HG03066 (cell line): ENCODE results near the gene DBN1.

Experiments
- ATAC-seq: cut with Tn5 transposase; IDR thresholded peaks from one replicate; pipeline ENCODE4 v1.9.1; 2021; ENCODE audit warnings: low read depth; ENCODE audit not compliant: unreplicated experiment

Gene DBN1

DNA sequence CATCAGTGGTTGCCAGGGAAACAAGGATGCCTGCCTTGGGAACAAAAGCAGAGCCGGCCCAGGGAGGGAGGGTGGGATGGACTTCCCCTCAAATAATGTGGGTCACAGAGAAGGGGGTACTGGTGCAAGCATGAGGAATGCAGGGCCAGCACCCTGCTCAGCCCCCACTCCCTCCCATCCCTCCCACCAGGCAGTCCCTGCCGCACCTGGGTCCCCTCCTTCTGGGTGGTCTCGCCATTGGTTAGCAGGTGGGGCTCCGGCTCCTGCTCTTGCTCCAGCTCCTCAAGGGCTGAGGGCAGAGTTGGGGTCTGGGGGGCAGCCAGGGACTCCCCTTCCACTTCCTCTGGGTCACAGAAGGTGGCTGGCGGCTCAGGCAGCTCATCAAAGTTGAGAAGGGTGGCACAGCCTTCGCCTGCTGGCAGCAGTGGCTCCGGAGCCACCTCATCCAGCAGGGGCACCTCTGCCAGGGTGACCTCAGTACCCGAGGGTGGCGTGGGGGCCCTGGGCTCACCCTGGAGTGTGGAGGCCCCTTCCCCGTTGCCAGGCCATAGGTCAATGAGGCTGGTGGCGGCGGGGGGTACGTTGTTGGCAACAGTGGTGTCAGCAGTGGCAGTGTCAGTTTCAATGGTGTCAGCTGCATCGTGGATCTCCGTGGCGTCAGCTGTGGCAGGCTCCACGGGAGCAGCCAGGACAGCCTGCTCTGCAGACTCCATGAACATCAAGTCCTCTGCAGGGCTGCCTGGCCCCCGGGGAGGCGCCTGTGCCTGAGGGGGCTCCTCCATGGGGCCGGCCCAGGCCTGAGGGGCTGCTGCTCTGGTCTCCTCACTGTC, 15.4 kb downstream of the DBN1 start:
- ATAC-seq: no peak

DNA sequence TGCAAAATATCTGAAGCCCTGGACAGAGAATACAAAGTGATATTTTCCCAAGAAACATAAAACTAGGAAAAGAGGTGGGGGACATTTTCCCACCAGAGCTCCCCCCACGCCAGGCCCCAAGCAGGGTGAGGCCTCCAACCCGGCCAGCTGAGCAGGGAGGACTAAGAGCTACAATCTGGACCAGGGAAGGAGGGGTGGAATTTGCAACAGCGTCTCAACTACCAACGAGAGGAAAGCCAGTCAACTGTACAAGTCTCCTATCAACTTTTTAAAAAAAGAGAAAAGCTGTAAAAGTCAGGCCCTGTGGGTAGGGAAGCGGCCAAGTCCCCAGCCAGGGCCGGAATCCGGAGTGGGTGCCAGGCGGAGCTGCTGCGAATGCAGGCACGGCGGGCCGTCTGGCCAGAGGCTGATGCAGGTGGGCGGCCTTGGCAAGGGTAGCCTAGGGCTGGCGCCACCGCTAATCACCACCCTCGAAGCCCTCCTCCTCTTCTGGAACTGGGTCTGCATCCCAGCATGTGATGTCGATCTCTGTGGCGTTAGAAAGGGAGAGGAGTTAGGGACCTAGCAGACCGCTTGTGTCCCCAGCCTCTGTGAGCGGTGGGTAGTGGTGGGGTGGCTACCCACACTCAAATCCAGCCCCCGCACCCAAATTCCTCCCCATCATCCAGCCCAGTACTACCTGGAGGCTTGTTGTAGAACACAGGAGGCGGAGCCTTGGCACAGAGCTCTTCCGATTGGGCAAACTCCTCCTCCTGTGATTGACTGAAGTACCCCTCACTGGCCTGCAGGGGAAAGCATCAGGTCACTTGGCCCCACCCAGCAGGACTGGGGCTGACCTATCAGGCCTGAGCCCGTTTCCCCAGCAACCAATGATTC, 16.2 kb downstream of the DBN1 start:
- ATAC-seq: peak; percentile 45

DNA sequence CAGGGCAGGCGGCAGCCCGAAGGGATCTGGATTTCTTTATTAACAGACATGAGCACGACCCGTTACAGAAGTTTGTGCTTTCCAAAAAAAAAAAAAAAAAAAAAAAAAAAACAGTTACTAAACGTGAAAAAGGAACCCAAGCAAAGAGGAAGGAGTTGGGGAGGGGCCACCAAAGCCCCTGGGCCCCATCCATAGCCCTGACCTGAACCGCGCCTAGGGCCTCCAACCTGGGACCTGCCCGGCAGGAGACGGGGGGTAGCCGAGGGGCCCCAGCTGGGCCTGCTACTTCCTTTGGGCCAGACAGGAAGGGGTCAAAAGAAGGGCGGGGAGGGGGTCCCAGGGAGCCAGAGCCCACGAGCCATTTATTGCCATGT, 16.9 kb downstream of the DBN1 start:
- no peak for ATAC-seq

DNA sequence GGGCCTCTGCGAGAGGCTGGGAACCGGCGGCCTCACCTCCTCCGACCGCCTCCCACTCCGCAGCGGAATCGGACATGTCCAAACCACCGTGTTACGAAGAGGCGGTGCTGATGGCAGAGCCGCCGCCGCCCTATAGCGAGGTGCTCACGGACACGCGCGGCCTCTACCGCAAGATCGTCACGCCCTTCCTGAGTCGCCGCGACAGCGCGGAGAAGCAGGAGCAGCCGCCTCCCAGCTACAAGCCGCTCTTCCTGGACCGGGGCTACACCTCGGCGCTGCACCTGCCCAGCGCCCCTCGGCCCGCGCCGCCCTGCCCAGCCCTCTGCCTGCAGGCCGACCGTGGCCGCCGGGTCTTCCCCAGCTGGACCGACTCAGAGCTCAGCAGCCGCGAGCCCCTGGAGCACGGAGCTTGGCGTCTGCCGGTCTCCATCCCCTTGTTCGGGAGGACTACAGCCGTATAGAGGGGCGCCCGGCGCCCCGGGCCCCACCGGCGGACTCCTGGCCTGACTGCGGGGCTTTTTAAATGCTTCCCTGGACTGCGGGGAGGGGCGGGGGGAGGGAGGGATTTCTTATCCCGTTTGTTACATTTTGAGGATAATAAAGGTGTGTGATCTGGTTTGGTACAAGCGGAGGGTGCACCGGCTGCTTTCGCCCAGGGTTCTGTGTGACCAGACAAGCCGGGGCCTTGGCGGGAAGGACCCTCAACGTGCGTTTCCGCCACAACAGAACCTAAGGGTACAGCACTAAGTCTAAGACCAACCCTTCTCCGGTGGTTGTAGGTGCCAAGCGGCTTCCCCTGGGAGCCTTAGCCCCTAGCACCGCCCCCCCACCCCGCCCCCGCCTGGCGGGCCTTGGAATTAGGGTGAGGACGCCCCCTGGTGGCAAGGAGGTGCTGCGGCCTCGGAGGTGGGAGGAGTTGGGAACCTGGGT, 17.5 kb downstream of the DBN1 start:
- peak; percentile 18 for ATAC-seq

DNA sequence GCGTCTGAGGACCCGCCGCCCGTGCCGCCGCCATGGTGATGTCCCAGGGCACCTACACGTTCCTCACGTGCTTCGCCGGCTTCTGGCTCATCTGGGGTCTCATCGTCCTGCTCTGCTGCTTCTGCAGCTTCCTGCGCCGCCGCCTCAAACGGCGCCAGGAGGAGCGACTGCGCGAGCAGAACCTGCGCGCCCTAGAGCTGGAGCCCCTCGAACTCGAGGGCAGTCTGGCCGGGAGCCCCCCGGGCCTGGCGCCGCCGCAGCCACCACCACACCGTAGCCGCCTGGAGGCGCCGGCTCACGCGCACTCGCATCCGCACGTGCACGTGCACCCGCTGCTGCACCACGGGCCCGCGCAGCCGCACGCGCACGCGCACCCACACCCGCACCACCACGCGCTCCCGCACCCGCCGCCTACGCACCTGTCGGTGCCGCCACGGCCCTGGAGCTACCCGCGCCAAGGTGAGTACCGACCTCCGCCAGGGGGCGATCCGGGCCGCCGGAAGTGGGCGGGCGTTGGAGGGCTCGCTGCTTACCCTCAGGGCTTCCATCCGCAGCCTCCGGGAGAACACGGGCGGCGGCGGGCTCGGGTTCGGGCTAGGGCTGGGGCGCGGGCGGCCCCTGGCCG, 18.3 kb downstream of the DBN1 start:
- ATAC-seq: peak; percentile 46

DNA sequence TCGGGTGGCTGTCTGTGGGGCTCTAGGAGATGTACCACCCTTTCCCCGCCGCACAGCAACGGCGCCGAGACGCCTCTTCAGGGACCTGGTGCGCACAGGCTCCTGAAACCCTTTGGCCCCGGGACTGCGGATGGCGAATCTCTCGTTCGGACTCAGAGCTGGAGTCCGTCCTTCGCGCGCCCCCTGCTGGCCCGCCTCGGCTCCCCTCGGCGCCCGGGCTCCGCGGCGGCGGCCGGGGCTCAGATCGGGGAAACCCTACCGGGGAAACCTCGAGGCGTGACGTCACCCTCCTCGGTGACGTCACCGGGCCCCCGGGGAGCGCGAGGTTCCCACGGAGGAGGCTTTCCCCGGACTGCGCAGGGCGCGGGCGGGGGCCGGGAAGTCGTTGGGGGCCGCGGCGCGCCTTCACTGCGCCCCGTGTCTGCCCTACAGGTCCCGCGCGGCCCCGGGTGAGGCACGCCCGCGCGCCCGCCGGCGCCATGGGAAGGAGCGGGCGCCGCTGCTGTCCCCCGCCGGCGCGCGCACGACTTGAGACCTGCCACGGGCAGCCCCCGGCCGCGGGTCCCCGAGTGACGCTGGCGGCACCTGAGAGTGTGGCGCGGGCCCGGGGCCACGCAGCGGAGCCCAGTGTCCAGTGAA, 18.9 kb downstream of the DBN1 start:
- peak; percentile 45 for ATAC-seq

DNA sequence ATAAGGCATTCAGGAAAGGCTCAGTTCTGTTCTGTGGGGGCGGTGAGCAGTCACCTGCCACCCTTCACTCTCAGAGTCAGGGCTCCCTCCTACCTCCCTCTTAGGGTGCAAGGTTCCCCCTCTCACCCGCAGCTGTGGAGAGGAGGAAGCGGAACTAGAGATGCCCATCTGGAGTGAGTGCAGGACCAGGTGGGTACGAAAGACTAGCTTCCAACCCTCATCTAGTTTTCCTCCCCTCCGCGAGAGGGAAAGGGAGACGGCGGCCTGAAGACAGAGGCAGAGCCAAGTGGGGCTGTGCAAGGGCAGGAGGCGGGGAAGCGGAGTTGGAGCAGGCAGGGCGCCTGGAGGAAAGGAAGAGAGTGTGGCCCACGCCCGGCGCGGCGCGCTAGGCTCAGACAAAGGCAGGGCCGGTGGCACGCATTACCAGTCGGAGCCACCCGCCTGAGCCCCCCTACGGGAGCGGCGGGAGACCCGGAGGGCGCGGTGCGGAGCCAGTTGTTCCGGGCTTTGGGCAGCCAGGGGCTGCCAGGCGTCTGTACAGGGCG, 19.5 kb downstream of the DBN1 start:
- no peak for ATAC-seq

DNA sequence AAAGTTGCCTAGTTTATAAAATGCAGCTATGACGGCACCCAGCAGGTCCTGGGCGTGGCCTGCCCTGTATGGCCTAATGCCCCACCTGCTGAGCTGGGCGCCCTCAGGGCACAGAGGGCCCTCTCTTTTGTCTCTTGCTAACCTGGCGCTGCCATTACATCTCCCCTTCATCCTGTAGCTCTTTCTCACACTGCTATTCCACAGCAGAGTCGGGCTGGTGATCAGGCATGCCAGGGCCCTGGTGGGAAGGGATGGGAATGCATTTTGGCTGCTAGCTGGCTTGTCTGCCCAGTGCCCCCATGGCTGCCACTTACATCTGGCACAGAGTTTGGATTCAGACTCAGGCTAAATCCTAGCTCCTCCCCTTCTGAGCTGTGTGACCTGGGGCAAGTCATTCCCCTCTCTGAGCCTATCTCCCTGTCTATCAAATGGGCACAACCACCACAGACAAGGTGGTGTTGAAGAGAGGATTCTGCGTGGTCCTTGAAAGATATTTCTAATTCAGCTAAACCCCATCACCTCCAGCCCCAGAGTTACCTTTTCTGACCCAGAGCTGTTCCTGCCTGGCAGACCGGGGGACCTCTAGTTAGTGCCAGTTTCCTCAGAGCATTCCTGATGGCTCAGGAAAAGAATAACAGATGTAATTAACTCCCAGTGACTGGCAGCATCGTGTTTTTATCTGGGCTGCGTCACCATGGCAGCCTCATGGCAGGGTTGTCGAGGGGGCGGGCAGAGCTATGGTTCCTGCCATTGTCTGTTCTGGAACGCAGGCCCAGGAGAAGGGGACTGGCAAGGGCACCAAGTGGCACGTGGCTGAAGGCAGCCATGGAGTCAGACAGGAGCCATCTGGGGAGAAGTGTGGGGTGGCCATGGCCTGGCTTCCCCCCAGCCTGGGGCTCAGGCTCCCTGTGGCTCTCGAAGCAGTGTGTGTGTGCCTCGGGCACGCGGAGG, 20.5 kb downstream of the DBN1 start:
- ATAC-seq: no peak

DNA sequence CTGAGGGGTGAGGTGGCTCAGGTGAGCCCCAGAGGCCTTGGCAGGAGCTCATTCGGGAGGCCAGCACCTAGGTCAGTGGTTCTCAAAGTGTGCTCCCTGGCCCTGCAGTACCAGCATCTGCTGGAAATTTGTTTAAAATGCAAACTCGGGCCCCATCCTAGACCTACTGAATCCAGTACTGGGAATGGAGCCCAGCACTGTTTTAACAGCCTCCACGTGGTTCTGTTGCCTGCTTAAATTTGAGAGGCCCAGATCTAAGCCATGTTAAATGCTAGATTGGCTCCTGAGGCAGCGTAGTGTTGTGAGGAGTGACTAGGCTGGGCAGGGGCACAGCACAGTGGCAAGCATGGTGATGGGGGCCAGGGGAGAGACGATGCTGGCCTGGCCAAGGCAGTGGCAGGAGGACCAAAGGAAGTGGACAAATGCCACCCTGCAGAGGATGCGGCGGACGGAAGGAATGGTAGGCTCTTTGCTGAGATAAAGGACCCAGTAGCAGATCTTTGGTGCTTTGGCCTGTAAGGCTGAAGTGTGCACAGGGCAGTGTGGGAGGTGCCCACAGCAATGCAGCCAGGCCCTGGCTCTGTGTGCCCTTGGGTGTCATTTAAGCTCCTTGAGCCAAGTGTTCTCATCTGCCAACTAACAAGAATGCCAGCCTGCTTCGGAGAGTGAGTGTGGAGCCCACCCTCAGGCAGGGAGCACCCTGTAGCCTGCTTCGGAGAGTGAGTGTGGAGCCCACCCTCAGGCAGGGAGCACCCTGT, 22.6 kb downstream of the DBN1 start:
- ATAC-seq: no peak

DNA sequence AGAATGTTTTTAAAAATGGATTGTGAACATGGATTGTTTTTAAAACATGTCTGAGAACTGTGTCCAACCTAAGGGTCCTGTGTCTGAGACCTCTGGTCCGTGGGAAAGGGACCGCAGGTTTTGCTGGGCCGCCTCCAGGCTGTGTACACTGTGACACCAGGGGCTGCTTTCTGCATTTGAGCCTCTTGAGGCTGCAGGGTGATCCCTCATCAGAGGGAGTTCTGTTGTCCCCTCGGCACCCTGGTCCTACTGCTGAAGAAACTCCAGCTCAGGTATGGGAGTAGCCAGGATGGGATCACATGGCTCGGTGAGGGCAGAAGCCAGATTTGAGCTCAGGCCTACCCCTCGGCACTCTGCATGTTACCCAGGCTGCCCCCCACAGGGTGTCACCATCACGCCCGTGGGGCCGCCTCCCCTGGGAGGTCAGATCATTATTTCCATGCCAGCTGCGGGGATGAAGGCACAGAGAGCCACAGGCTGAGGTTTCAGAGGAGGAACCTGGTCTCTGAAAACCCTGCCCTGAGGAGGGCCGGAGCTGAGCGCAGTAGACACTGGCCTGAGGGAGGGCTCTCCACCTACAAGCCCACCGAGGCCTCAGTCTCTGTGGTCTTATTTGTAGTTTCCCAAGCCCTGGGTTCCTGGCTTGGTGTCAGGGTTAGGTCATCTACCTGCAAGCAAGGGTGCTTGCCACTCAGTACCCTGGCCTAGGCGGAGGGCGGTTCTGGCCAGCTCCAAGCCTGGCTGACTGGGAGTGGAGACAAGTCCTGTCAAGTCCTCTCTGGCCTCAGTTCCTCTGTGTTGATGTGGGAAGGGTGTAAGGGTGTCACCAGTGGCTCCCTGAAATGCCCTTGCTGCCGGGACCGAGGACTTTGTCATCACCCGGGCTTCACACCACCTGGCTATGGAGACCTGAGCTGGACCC, 24.0 kb downstream of the DBN1 start:
- no peak for ATAC-seq

DNA sequence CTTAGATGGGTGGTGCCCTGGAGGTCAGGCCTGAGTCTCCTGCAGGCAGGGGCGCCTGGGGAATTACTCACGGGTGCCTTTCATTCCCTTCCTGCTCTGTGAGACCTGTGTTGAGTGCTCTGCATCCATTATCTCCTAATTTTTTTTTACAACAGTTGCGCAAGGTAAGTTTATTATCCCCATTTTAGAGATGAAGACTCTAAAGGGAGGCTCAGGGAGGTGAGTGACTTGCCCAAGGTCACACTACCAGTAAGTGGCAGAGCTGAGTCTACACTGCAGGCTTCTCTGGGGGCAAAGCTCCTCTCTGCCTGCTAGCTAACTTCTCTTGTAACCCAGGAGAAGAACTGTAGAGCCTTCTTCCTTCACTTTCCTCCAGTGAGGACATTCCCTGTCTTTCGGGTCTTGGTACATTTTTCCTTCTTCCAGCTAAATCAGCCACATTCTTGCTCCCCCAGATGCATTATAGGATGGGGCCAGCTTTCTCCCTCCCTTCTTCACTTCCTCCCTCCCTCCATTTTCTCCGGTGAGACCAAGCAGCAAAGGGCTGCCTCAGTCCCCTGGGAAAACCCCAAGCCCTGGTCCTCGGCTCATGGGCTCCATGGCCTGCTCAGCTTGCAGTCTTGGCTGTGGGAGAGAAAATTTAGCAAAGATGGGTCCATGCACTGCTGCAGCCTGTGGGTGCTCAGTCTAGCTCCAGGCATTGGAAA, 25.0 kb downstream of the DBN1 start:
- ATAC-seq: no peak

DNA sequence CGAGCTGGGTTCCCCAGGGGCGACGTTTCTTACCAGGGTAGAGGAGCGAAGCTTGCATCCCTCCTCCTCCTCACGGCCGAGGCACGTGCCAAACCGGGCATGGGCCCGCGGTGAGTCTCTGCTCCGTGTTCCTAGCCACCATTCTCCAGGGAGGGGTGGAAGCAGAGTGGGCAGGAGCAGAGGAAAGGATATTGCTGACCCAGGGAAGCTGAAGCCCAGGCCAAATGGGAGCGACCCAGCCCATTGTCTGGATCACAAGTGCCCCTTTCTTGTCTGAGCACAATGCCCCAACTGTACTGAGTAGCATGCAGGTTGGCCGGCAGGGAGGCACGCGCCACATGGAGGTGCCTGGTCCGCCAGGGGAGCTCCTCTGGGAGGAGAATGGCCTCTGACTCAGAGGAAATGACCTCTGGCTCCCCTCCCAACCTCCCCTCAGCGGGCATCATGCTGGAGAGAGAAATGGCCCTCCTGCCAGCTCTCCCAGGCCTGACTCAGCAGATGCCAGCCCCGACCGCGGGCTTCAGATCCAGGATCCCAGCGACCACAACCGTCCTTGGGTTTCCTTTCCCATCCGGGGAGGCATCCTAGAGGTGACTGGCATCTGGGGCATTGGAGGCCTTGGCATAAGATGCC, 25.7 kb downstream of the DBN1 start:
- ATAC-seq: no peak

DNA sequence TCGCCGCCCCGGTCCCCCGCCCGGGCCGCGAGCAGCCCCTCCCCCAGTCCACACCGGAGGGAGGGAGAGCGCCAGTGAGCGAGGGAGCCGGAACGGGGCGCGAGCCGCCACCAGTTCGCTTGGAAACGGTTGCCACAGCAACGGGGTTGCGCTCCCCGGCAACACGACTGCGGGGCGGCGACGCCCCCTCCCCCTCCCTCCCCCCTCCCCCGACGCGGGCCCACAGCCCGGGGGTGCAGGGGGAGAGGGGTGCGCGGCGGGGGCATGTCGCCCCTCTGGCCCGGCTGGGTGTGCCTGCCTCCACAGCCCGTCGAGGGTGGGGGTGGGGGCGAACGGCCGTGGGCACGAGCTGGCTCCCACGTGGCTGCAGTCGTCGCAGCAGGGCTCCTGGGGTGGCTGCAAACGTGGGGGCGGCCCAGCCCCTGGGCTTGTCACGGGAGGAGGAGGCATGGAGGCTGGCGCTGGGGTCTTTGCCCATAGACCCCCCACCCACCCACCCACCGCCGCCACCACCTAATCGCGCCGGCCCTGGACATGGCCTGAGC, 26.3 kb downstream of the DBN1 start:
- peak; percentile 30 for ATAC-seq

DNA sequence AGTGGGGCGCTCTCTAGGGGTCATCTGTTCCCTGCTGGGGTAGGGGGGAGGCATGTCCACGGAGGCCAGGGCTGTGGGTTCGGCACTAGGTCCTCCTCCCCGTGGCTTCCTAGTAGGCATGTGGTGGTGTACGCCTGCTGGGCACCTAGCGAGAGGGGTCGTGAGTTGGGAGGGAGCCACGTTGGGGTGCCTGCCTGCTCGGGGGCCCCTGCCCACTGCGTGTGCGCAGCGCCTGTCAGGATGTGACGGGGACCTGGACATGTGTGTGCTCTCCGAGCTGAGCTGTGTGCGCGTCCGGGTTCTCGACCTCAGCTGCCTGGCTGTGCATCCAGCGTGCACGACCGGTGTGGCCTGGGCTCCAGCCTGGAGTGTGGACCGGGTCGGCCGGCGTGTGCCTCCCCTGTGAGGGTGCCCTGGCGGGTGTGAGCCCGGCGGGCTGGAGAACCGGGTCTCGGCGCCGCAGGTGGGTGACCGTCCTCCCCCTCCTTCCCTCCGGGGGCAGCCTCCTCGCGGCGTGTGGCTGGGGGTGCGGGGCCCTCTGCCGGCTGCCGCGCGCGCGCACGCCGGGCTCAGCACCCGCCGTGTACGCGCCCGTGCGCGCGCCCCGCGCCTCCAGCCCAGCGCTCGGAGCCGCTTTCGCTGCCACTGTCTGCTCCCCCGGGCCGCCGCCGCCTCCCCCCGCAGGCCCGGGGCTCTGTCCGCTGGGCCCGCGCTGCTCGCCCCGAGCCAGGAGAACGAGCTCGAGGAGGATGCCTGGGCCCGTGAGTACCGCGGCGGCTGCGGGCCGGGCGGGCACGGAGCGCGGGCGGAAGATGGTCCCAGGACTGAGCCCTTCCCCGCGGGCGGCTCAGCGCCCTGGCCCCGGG, 27.0 kb downstream of the DBN1 start, which contains the start of gene PRR7:
Gene PRR7, plus strand, starts transcription at position 615 of the 866 bp plus-strand sequence. CDS start 8,254 bp downstream, outside the sequence.
- ATAC-seq: peak; percentile 58
